H9 (cell line): Measurements from ENCODE around the gene SLC22A12. TPM values are rescaled to one million over a fixed set of nuclear protein-coding genes. Genes with fewer than 3 reads are reported as not detected.

ENCODE experiments used
- DNase-seq: peaks from one replicate; pipeline ENCODE4 v3.0.0-alpha.2; 2017
- H2AFZ ChIP-seq: one replicate; pipeline ENCODE4 v1.6.1; 2013; ENCODE audit warnings: mild to moderate bottlenecking, low read length, control low read depth, moderate library complexity
- H2AK5ac ChIP-seq: 2 replicates; pipeline ENCODE4 v1.6.1; 2013; ENCODE audit warnings: low read length, control low read depth, mixed read lengths; ENCODE audit not compliant: insufficient read length
- H2BK120ac ChIP-seq: one replicate; pipeline ENCODE4 v1.6.1; 2013; ENCODE audit warnings: low read depth, mild to moderate bottlenecking, low read length, control low read depth, inconsistent platforms; ENCODE audit not compliant: poor library complexity, severe bottlenecking
- H2BK12ac ChIP-seq: 2 replicates; pipeline ENCODE4 v1.6.1; 2013; ENCODE audit warnings: low read length, control low read depth, mixed read lengths, low read depth; ENCODE audit not compliant: insufficient read length
- H2BK15ac ChIP-seq: 2 replicates; pipeline ENCODE4 v1.6.1; 2013; ENCODE audit warnings: low read depth, low read length, control low read depth
- H2BK20ac ChIP-seq: one replicate; pipeline ENCODE4 v1.6.1; 2013; ENCODE audit warnings: low read depth, mild to moderate bottlenecking, low read length, control low read depth, inconsistent platforms; ENCODE audit not compliant: poor library complexity, severe bottlenecking
- H2BK5ac ChIP-seq: 2 replicates; pipeline ENCODE4 v1.6.1; 2013; ENCODE audit warnings: low read length, control low read depth, mixed read lengths; ENCODE audit not compliant: insufficient read length
- H3K14ac ChIP-seq: 2 replicates; pipeline ENCODE4 v1.6.1; 2013; ENCODE audit warnings: low read length, control low read depth; ENCODE audit not compliant: insufficient read depth
- H3K18ac ChIP-seq: 2 replicates; pipeline ENCODE4 v1.6.1; 2013; ENCODE audit warnings: low read depth, mild to moderate bottlenecking, mixed read lengths, low read length, control low read depth; ENCODE audit not compliant: insufficient read length
- H3K23ac ChIP-seq: 2 replicates; pipeline ENCODE4 v1.6.1; 2013; ENCODE audit warnings: low read length, control low read depth, mixed read lengths, low read depth; ENCODE audit not compliant: insufficient read length
- H3K23me2 ChIP-seq: 2 replicates; pipeline ENCODE4 v1.6.1; 2013; ENCODE audit warnings: low read depth, mild to moderate bottlenecking, mixed read lengths, low read length, control low read depth; ENCODE audit not compliant: insufficient read length, poor library complexity, severe bottlenecking
- H3K27ac ChIP-seq: 2 replicates; pipeline ENCODE4 v1.5.1; 2013; ENCODE audit warnings: low read length, control low read depth, mixed read lengths, low read depth; ENCODE audit not compliant: insufficient read length
- H3K27me3 ChIP-seq: 2 replicates; pipeline ENCODE4 v1.6.1; 2013; ENCODE audit warnings: low read length, control low read depth, inconsistent platforms; ENCODE audit not compliant: insufficient read depth
- H3K4ac ChIP-seq: 2 replicates; pipeline ENCODE4 v1.6.1; 2013; ENCODE audit warnings: low read depth, mild to moderate bottlenecking, control low read depth, inconsistent platforms, low read length, moderate library complexity
- H3K4me1 ChIP-seq: 2 replicates; pipeline ENCODE4 v1.6.1; 2013; ENCODE audit warnings: low read length, control low read depth, inconsistent platforms; ENCODE audit not compliant: insufficient read depth
- H3K4me2 ChIP-seq: 2 replicates; pipeline ENCODE4 v1.6.1; 2013; ENCODE audit warnings: low read length, control low read depth, mixed read lengths; ENCODE audit not compliant: insufficient read length, insufficient read depth
- H3K56ac ChIP-seq: 2 replicates; pipeline ENCODE4 v1.6.1; 2013; ENCODE audit warnings: low read depth, mild to moderate bottlenecking, mixed read lengths, low read length, control low read depth; ENCODE audit not compliant: insufficient read length
- H3K79me1 ChIP-seq: 2 replicates; pipeline ENCODE4 v1.6.1; 2013; ENCODE audit warnings: low read depth, mild to moderate bottlenecking, moderate library complexity, low read length, control low read depth, inconsistent platforms; ENCODE audit not compliant: insufficient read depth, poor library complexity, severe bottlenecking
- H3K79me2 ChIP-seq: 2 replicates; pipeline ENCODE4 v1.6.1; 2013; ENCODE audit warnings: low read length, control low read depth, inconsistent platforms; ENCODE audit not compliant: insufficient read depth
- H3K9ac ChIP-seq: 2 replicates; pipeline ENCODE4 v1.6.1; 2013; ENCODE audit warnings: low read length, control low read depth, mixed read lengths; ENCODE audit not compliant: insufficient read length; ENCODE audit errors: extremely low read depth
- H3K9me3 ChIP-seq: one replicate; pipeline ENCODE4 v1.6.1; 2013; ENCODE audit warnings: low read depth, low read length, inconsistent platforms; ENCODE audit not compliant: control insufficient read depth
- H3T11ph ChIP-seq: one replicate; pipeline ENCODE4 v1.6.1; 2013; ENCODE audit warnings: mild to moderate bottlenecking, low read length, control low read depth, inconsistent platforms
- H4K20me1 ChIP-seq: one replicate; pipeline ENCODE4 v1.6.1; 2013; ENCODE audit not compliant: control insufficient read depth, insufficient read length, insufficient read depth
- H4K5ac ChIP-seq: 2 replicates; pipeline ENCODE4 v1.6.1; 2013; ENCODE audit warnings: low read depth, mild to moderate bottlenecking, mixed read lengths, low read length, control low read depth; ENCODE audit not compliant: insufficient read length
- H4K8ac ChIP-seq: replicated peaks from 2 replicates; pipeline ENCODE4 v1.6.1; 2013; ENCODE audit warnings: low read length, control low read depth, mixed read lengths, low read depth; ENCODE audit not compliant: insufficient read length
- H4K91ac ChIP-seq: 2 replicates; pipeline ENCODE4 v1.6.1; 2013; ENCODE audit warnings: low read depth, mild to moderate bottlenecking, moderate library complexity, mixed read lengths, low read length, control low read depth; ENCODE audit not compliant: insufficient read length
- H3K27ac Mint-ChIP-seq, 3 experiments: 2 replicates in 2 of 3; 3 replicates in 1 of 3; pipeline ENCODE4 v1.8.0; 2020 to 2021; ENCODE audit warnings: mixed read lengths in 3 of 3, mild to moderate bottlenecking in 1 of 3, moderate library complexity in 1 of 3
- H3K27me3 Mint-ChIP-seq: 2 replicates; pipeline ENCODE4 v1.8.0; 2021; ENCODE audit warnings: low read depth, mild to moderate bottlenecking, moderate library complexity, mixed read lengths
- H3K36me3 Mint-ChIP-seq, 3 experiments: 2 replicates in 2 of 3; 3 replicates in 1 of 3; pipeline ENCODE4 v1.8.0; 2020 to 2021; ENCODE audit warnings: low read depth in 3 of 3, mixed read lengths in 3 of 3; ENCODE audit not compliant: insufficient read depth in 1 of 3
- H3K4me1 Mint-ChIP-seq, 2 experiments: 2 replicates each; pipeline ENCODE4 v1.8.0; 2020; ENCODE audit warnings: mixed read lengths in 2 of 2
- H3K4me3 Mint-ChIP-seq, 2 experiments: 2 replicates in 1 of 2; 3 replicates in 1 of 2; pipeline ENCODE4 v1.8.0; 2020 to 2021; ENCODE audit warnings: mild to moderate bottlenecking in 2 of 2, mixed read lengths in 2 of 2, moderate library complexity in 1 of 2
- H3K9me3 Mint-ChIP-seq, 2 experiments: 2 replicates in 1 of 2; 3 replicates in 1 of 2; pipeline ENCODE4 v1.8.0; 2020; ENCODE audit warnings: mild to moderate bottlenecking in 2 of 2, mixed read lengths in 2 of 2, moderate library complexity in 1 of 2
- CTCF ChIP-seq: fragments of 200-600 bp; sonication (generic); conservative IDR thresholded peaks from 3 replicates; pipeline ENCODE4 v1.8.0; 2021; ENCODE audit warnings: antibody characterized with exemption, mild to moderate bottlenecking
- WGBS: extraction: QIAGEN DNeasy Blood & Tissue Kit; methylation state at CpG from one replicate; pipeline ENCODE4 v1.1.7; 2013; ENCODE audit warnings: missing lambda C conversion rate, low lambda C conversion rate, mixed read lengths; ENCODE audit not compliant: insufficient read length; ENCODE audit errors: extremely low coverage; 5-methylcytosine and 5-hydroxymethylcytosine counted together
- total RNA-seq: library from RNA; stranded (reverse); gene quantifications from 2 replicates; pipeline ENCODE4 v1.2.1, GENCODE V29; 2021

The SLC22A12 gene
- total RNA-seq, 1 experiment from 2014 or later = not detected

- H2BK5ac ChIP-seq = no peak overlapping the region
- peaks cover 5% of the 10 kb centered on the region for H3K23me2 ChIP-seq
- H2BK20ac ChIP-seq = no peak overlapping the region
- no peak overlapping the region for H2AK5ac ChIP-seq
- H3K27me3 Mint-ChIP-seq = peaks cover 6% of the 10 kb centered on the region
- peak overlapping the region; percentile 96 to 99 (median 98) for H3K27ac Mint-ChIP-seq
- H4K20me1 ChIP-seq = no peaks in the 10 kb centered on the region
- no peak overlapping the region for H2BK120ac ChIP-seq
- no peaks in the 10 kb centered on the region for H3K79me1 ChIP-seq
- H3K79me2 ChIP-seq = no peaks in the 10 kb centered on the region
- H3K56ac ChIP-seq = no peak overlapping the region
- H4K91ac ChIP-seq = peak overlapping the region; percentile 21
- peak overlapping the region; percentile 10; the same call in 1 of the 2 replicates for H3K4ac ChIP-seq
- H2AFZ ChIP-seq = no peak overlapping the region
- H3K4me2 ChIP-seq = peak overlapping the region; percentile 58
- H4K8ac ChIP-seq = no peak overlapping the region
- H3K27ac ChIP-seq = peak overlapping the region; percentile 12
- peak overlapping the region; percentile 13 for H4K5ac ChIP-seq
- H3K4me1 Mint-ChIP-seq = peaks cover 27 to 33% of the 10 kb centered on the region in 2 experiments
- H3K9ac ChIP-seq = peak overlapping the region; percentile 24
- peak overlapping the region; percentile 80 for H3K14ac ChIP-seq
- no peak overlapping the region for H3T11ph ChIP-seq
- no peaks in the 10 kb centered on the region for H3K27me3 ChIP-seq
- no peak overlapping the region for H3K23ac ChIP-seq
- DNase-seq = no peak
- no CpG with 5 or more reads among the region's 30 CpGs for WGBS
- H3K9me3 Mint-ChIP-seq = no peaks in the 10 kb centered on the region
- no peaks in the 10 kb centered on the region for H3K9me3 ChIP-seq
- no peaks in the 10 kb centered on the region; the same call in 1 of the 2 replicates for H3K4me1 ChIP-seq
- H2BK15ac ChIP-seq = no peak overlapping the region
- peak overlapping the region; percentile 48 to 66 for H3K4me3 Mint-ChIP-seq
- no peak overlapping the region for H2BK12ac ChIP-seq
- no peaks in the 10 kb centered on the region; a peak in 1 of 7 replicates for H3K36me3 Mint-ChIP-seq
- TF ChIP-seq CTCF = no peak
- peak overlapping the region; percentile 64 for H3K18ac ChIP-seq
Measured at GRCh38 chr11:64566915-64567891, 23.8 kb upstream of the SLC22A12 start.
